ENCODE measurements around the gene UMODL1. TPM values are rescaled to one million over a fixed set of nuclear protein-coding genes. Genes with fewer than 3 reads are reported as not detected.

UMODL1 gene
- polyA plus RNA-seq, 3 donors, result not detected

DNA sequence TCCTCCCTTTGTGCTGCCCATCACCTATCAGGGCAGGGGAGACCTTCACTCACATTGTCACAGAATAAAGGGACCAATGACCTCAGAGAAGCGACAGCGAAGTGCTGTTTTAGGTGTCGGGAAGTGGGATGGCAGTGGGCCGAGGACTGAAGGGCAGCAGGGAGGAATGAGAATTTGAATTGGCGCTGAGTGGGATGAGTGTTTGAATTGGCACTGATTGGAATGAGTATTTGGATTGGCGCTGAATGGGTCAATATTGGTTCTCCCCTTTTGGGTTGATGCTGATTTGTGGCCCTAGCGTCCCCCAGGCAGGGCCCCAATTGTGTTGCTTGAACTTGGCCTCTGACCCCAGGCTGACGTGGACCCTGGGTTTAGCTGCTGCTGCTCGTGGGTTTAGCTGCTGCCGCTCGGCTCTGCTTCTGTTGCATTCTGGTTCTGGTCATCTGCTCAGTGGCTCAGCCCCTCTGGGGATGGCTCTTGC, 12.4 kb upstream of the UMODL1 start:
- Mint-ChIP-seq H3K4me1 (peaks cover 60% of the 10 kb centered on the region), H3K9me3 (peaks cover 0 to 2% (median 0%) of the 10 kb centered on the region in 7 donors), H3K27me3 (ENCODE audit: low read depth in 3 of 3) (peaks cover 1 to 6% (median 2%) of the 10 kb centered on the region in 3 donors), H3K27ac (peak overlapping the region in 5 of 7 donors; percentile 3 to 82 (median 46)), H3K4me3 (peak overlapping the region in 1 of 2 donors; percentile 48), H3K36me3 (no peaks in the 10 kb centered on the region)
- Histone ChIP-seq H3K79me2 (ENCODE audit: insufficient read depth, low read length) (no peaks in the 10 kb centered on the region), H2AFZ (ENCODE audit: insufficient read depth, low read depth, low read length, poor library complexity, severe bottlenecking) (no peak overlapping the region), H3K9ac (ENCODE audit: insufficient read depth, low read length, poor library complexity, severe bottlenecking) (no peak overlapping the region), H3K27ac (ENCODE audit: low read depth in 1 of 2, low read length in 2 of 2) (peak overlapping the region in 1 of 2 donors; percentile 34), H3K4me3 (replicated peaks in 1 of 3; ENCODE audit: low read depth in 2 of 3, low read length in 3 of 3) (no peak overlapping the region), H3K4me1 (ENCODE audit: control insufficient read depth in 1 of 2, insufficient read depth in 2 of 2, low read length in 2 of 2) (peaks cover 56 to 63% of the 10 kb centered on the region in 2 donors), H4K20me1 (ENCODE audit: insufficient read depth, low read length) (no peaks in the 10 kb centered on the region), H3K27me3 (ENCODE audit: control insufficient read depth in 2 of 2, insufficient read depth in 2 of 2, low read length in 2 of 2) (no peaks in the 10 kb centered on the region), H3K9me3 (replicated peaks in 1 of 2; ENCODE audit: control insufficient read depth in 1 of 2, insufficient read depth in 1 of 2, low read length in 2 of 2) (no peaks in the 10 kb centered on the region), H3K4me2 (replicated peaks; ENCODE audit: extremely low read depth, low read length, poor library complexity, severe bottlenecking) (no peak overlapping the region), H3K36me3 (replicated peaks in 1 of 2; ENCODE audit: control insufficient read depth in 1 of 2, insufficient read depth in 2 of 2, low read length in 2 of 2) (no peaks in the 10 kb centered on the region)
- no peak for DNase-seq
- 97% methylated on average over 10 of the region's 11 CpGs for WGBS (ENCODE audit: insufficient coverage)
- intact Hi-C loops (cut with micrococcal nuclease), result loop anchor here in 1 of 2 donors (5.0 kb wide), 1 partner anchor 46 kb away; the partner anchor contains the start of gene ZBTB21
- TF ChIP-seq CTCF (IDR thresholded peaks at IDR 0.05), result no peak

DNA sequence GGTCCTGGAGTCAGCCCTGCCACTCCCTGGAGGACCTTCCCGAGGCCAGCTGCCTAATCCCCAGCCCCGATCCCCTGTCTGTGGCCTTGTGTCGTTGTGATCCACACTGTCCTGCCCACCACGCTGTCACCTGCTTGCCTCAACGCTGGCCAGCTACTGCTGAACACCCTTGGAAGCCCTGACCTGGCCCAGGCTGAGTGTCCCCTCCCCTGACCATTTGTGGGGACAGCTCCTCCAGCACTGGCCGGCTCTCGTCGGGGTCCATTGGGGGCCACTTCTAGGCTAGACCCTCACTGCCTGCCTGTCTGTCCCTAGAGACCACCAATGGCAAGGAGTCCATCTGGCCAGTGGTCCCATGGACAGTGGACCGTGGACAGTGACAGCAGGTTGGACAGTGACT, 12.0 kb upstream of the UMODL1 start:
- H3K36me3 Mint-ChIP-seq, result no peaks in the 10 kb centered on the region
- WGBS (ENCODE audit: insufficient coverage), result 96% methylated on average over 9 of the region's 9 CpGs
- Histone ChIP-seq H3K9ac (ENCODE audit: insufficient read depth, low read length, poor library complexity, severe bottlenecking) (no peak overlapping the region), H3K36me3 (replicated peaks in 1 of 2; ENCODE audit: control insufficient read depth in 1 of 2, insufficient read depth in 2 of 2, low read length in 2 of 2) (no peaks in the 10 kb centered on the region), H3K4me2 (replicated peaks; ENCODE audit: extremely low read depth, low read length, poor library complexity, severe bottlenecking) (no peak overlapping the region), H3K4me3 (replicated peaks in 1 of 3; ENCODE audit: low read depth in 2 of 3, low read length in 3 of 3) (no peak overlapping the region), H3K27ac (ENCODE audit: low read depth in 1 of 2, low read length in 2 of 2) (peak overlapping the region; percentile 13 to 34), H3K27me3 (ENCODE audit: control insufficient read depth in 2 of 2, insufficient read depth in 2 of 2, low read length in 2 of 2) (no peaks in the 10 kb centered on the region), H3K79me2 (ENCODE audit: insufficient read depth, low read length) (no peaks in the 10 kb centered on the region), H3K9me3 (replicated peaks in 1 of 2; ENCODE audit: control insufficient read depth in 1 of 2, insufficient read depth in 1 of 2, low read length in 2 of 2) (no peaks in the 10 kb centered on the region), H4K20me1 (ENCODE audit: insufficient read depth, low read length) (no peaks in the 10 kb centered on the region), H3K4me1 (ENCODE audit: control insufficient read depth in 1 of 2, insufficient read depth in 2 of 2, low read length in 2 of 2) (peaks cover 61 to 68% of the 10 kb centered on the region in 2 donors), H2AFZ (ENCODE audit: insufficient read depth, low read depth, low read length, poor library complexity, severe bottlenecking) (no peak overlapping the region)
- intact Hi-C loops (cut with micrococcal nuclease), result loop anchor here in 1 of 2 donors (5.0 kb wide), 1 partner anchor 47 kb away; the partner anchor contains the start of gene ZBTB21
- no peak for TF ChIP-seq CTCF (IDR thresholded peaks at IDR 0.05)
- H3K27ac Mint-ChIP-seq, result peak overlapping the region in 4 of 7 donors; percentile 9 to 37 (median 24)
- H3K4me1 Mint-ChIP-seq, result peaks cover 65% of the 10 kb centered on the region
- peaks cover 0 to 2% (median 0%) of the 10 kb centered on the region in 7 donors for H3K9me3 Mint-ChIP-seq
- peaks cover 1 to 6% (median 2%) of the 10 kb centered on the region in 3 donors for H3K27me3 Mint-ChIP-seq (ENCODE audit: low read depth in 3 of 3)
- no peak overlapping the region for H3K4me3 Mint-ChIP-seq
- no peak for DNase-seq
